NCI-H2171 treated with DMSO at 0.1 percent for 48 hours (cell line): ENCODE data around the gene CCDC134.
A peak's percentile ranks its signal among the peaks of the same experiment; 100 is the strongest.
"Not testable (repeated sequence)": the region's sequence is repeated elsewhere in the genome, so short reads cannot be mapped to it uniquely, and the experiment has no call there.

ENCODE experiments used
- DNase-seq: peaks from one replicate; lab custom pipeline; 2025; lab: John Stamatoyannopoulos, UW

The CCDC134 gene

GRCh38 chr22:41825376-41825775 is 24.9 kb downstream of the CCDC134 start:
- DNase-seq: no peak

- no peak for DNase-seq
Observed at GRCh38 chr22:41826021-41826420, 25.5 kb downstream of the CCDC134 start.

- DNase-seq: no peak
Observed at GRCh38 chr22:41826430-41827383, 26.2 kb downstream of the CCDC134 start.

- no peak for DNase-seq
Observed at GRCh38 chr22:41827671-41828070, 27.2 kb downstream of the CCDC134 start.

GRCh38 chr22:41828516-41828915 is 28.0 kb downstream of the CCDC134 start:
- no peak for DNase-seq

GRCh38 chr22:41830174-41830573 is 29.7 kb downstream of the CCDC134 start:
- no peak for DNase-seq

- DNase-seq: no peak
Observed at GRCh38 chr22:41831383-41831782, 30.9 kb downstream of the CCDC134 start.

GRCh38 chr22:41831828-41832552 is 31.5 kb downstream of the CCDC134 start:
- DNase-seq: peak; percentile 66

GRCh38 chr22:41832553-41833368 is 32.3 kb downstream of the CCDC134 start, which contains the start of gene SREBF2:
SREBF2 (plus strand) TSS chr22:41833105; CDS start chr22:41833271, 166 bp downstream.
- peak; percentile 99 for DNase-seq

- peak; percentile 57 for DNase-seq
Observed at GRCh38 chr22:41833369-41834004, 33.0 kb downstream of the CCDC134 start.

- DNase-seq: no peak
Observed at GRCh38 chr22:41834005-41834944, 33.8 kb downstream of the CCDC134 start.

- DNase-seq: not testable (repeated sequence)
Observed at GRCh38 chr22:41835462-41835861, 35.0 kb downstream of the CCDC134 start.

GRCh38 chr22:41836551-41836950 is 36.1 kb downstream of the CCDC134 start:
- no peak for DNase-seq

GRCh38 chr22:41838842-41839618 is 38.6 kb downstream of the CCDC134 start:
- no peak for DNase-seq

GRCh38 chr22:41840216-41840615 is 39.7 kb downstream of the CCDC134 start:
- no peak for DNase-seq

GRCh38 chr22:41841085-41841712 is 40.7 kb downstream of the CCDC134 start:
- DNase-seq: no peak

- DNase-seq: no peak
Observed at GRCh38 chr22:41842996-41843970, 42.8 kb downstream of the CCDC134 start.

- no peak for DNase-seq
Observed at GRCh38 chr22:41844036-41844435, 43.6 kb downstream of the CCDC134 start.
